GM12891 (cell line): ENCODE results near the gene FAM167B. TPM values are rescaled to one million over a fixed set of nuclear protein-coding genes. Genes with fewer than 3 reads are reported as not detected.
A peak's percentile ranks its signal among the peaks of the same experiment; 100 is the strongest.

ENCODE experiments used
- DNase-seq: peaks from one replicate; pipeline ENCODE4 v3.0.0; 2011; ENCODE audit warnings: low spot score; ENCODE audit not compliant: insufficient read length
- FAIRE-seq: peaks from 2 replicates; lab custom pipeline; 2011; peaks lifted over from hg19 to GRCh38; lab: Jason Lieb, UNC
- PAX5 ChIP-seq: IDR thresholded peaks from 2 replicates; pipeline ENCODE4 v1.6.1; 2011; ENCODE audit warnings: low read length, moderate library complexity, mild to moderate bottlenecking; ENCODE audit not compliant: insufficient read depth, severe bottlenecking
- POLR2A ChIP-seq: IDR thresholded peaks from 2 replicates; pipeline ENCODE4 v1.6.1; 2011; ENCODE audit warnings: low read depth, low read length, control low read depth
- POLR2AphosphoS5 ChIP-seq: IDR thresholded peaks from 2 replicates; pipeline ENCODE4 v1.6.1; 2011; ENCODE audit warnings: low read depth, low read length, control low read depth
- POU2F2 ChIP-seq: IDR thresholded peaks from 2 replicates; pipeline ENCODE4 v1.6.1; 2011; ENCODE audit warnings: low read depth, mild to moderate bottlenecking, control low read depth, low read length, moderate library complexity
- SPI1 ChIP-seq: IDR thresholded peaks from 2 replicates; pipeline ENCODE4 v1.6.1; 2011; ENCODE audit warnings: low read depth, low read length, control low read depth
- TAF1 ChIP-seq: IDR thresholded peaks from 2 replicates; pipeline ENCODE4 v1.6.1; 2011; ENCODE audit warnings: low read depth, low read length, control low read depth
- polyA plus RNA-seq: library from polyadenylated mRNA; unstranded; fragments of >200 nt; gene quantifications from one replicate; pipeline ENCODE4 v1.2.1, GENCODE V29; 2012; ENCODE audit warnings: low read depth, missing spikeins, inconsistent platforms; ENCODE audit not compliant: missing spikeins

FAM167B gene
- polyA plus RNA-seq = 0.30 TPM

GRCh38 chr1:32246888-32247273 is at the start of gene FAM167B:
Gene FAM167B, plus strand, starts transcription at chr1:32247222. Its CDS starts 200 bp downstream, at chr1:32247422.
- DNase-seq = no peak
- TF ChIP-seq POU2F2 (no peak), POLR2A (no peak), TAF1 (no peak), POLR2AphosphoS5 (no peak), PAX5 (no peak), SPI1 (no peak)
- no peak for FAIRE-seq

DNA sequence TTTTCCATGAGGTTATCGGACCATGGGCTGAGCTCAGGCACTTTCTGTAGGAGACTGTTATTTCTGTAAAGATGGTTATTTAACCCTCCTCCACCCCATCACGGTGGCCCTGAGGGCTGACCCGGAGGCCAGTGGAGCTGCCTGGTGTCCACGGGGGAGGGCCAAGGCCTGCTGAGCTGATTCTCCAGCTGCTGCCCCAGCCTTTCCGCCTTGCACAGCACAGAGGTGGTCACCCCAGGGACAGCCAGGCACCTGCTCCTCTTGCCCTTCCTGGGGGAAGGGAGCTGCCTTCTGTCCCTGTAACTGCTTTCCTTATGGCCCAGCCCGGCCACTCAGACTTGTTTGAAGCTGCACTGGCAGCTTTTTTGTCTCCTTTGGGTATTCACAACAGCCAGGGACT is 49.2 kb upstream of the FAM167B start:
- no peak for TF ChIP-seq PAX5
- no peak for TF ChIP-seq POLR2AphosphoS5
- no peak for FAIRE-seq

GRCh38 chr1:32198237-32199042 is 48.6 kb upstream of the FAM167B start:
- DNase-seq = no peak
- TF ChIP-seq POLR2A = no peak
- peak; percentile 33; the same call in 1 of the 2 replicates for TF ChIP-seq POLR2AphosphoS5
- TF ChIP-seq POU2F2 = no peak
- FAIRE-seq = no peak

More for the DNA sequence above, 49.2 kb upstream of the FAM167B start:
- DNase-seq = no peak

GRCh38 chr1:32199043-32199716 is 47.8 kb upstream of the FAM167B start:
- DNase-seq = no peak
- TF ChIP-seq POLR2A (no peak), TAF1 (no peak), POLR2AphosphoS5 (no peak; the same call in 1 of the 2 replicates), POU2F2 (no peak), SPI1 (no peak), PAX5 (no peak)
- FAIRE-seq = no peak

- FAIRE-seq (no peak), DNase-seq (no peak)
- TF ChIP-seq TAF1 (no peak), POLR2A (no peak), PAX5 (no peak), SPI1 (no peak), POU2F2 (no peak), POLR2AphosphoS5 (no peak)
Observed at GRCh38 chr1:32199717-32200072, 47.3 kb upstream of the FAM167B start.

DNA sequence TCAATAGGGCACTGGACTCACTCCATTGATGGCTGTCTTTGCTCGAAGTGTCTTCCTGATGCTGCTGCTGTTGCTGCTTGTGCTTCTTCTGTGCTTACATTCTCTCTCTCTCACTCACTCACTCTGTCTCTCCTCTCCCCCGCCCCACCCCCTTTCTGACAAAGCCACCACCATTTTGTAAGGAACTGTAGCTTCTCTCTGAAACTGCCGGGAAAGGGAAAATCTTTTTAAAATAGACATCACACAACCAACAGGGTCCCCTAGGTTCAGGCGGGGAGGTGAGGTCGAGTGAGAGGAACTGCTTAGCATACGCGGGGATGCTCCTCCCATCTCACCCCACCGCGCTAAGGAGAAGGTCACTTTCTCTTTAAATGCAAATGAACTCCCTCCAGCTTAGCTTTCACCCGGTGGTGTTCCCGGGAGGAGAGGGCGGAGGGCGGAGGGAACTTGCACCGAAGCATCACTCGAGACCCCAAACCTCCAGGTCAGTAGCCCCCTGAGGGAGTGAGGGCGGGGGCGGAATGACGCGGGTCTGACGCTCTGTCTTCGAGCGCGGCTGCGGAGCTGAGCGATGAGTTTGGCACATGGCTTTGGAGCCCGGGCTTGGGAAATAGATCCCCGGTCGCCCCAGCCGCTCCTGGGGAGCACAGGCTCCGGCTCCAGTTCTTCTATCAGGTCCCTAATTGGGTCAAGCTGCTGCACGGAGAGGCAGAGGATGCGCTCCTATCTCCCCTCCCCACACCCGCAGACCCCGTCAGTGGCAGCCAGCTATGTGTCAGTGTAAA is 46.6 kb upstream of the FAM167B start, which contains the start of gene CCDC28B:
CCDC28B (plus strand) TSS at position 370 of the 785 bp plus-strand sequence. CDS start 1,341 bp downstream, outside the sequence.
- DNase-seq = peak; percentile 71
- TF ChIP-seq TAF1 = no peak
- TF ChIP-seq POLR2AphosphoS5 = no peak; the same call in 1 of the 2 replicates
- TF ChIP-seq POU2F2 = peak; percentile 98
- TF ChIP-seq PAX5 = no peak
- peak; percentile 61 for TF ChIP-seq SPI1
- peak; percentile 90 for FAIRE-seq

DNA sequence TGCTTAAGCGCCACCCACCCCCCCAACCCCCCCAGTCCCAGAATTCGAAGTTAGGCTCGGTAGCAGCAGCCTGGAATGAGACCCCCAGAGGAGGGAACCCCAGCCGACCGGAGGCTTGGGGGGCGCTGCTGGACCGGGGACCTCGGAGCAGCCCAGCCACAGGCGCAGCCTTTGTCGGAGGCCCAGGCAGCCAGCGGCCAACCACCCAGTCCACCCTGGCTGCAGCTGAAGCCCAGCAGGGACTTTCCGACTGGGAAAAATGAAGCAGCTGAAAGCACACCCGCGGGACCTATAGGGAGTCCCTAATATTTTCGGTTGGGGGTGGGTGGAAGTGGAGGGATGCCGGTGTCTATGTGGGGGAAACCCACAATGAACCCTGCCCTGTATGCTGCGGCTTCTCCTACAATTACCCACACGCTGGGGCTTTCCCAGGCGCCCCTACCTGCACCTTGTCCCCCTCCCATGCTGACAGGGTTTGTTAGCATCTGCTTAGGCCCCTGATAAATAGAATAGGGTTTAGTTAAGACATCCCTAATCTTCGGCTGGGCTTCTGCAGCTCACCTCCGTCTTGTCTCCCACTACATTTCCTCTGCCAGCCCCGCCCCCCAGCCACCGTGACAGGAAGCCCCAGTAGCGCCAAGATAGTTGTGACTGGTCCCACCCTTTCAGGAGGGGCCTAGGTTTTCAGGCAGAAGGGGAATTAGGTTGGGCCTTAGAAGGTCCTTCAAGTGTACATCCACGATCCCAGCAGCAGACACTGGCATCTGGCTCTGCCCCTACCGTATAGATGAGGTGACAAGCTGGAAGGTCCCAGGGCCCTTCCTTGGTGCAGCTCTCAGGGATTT is 45.8 kb upstream of the FAM167B start:
- DNase-seq (peak; percentile 62), FAIRE-seq (peak; percentile 87)
- peak; percentile 2; the same call in 1 of the 2 replicates for TF ChIP-seq TAF1
- TF ChIP-seq POU2F2 = no peak
- 0 out of 2 replicates have a peak, but pooled peaks have one; percentile 28 for TF ChIP-seq POLR2AphosphoS5
- TF ChIP-seq PAX5 = no peak
- 0 out of 2 replicates have a peak, but pooled peaks have one; percentile 12 for TF ChIP-seq SPI1
- TF ChIP-seq POLR2A = peak; percentile 56; the same call in 1 of the 2 replicates

DNA sequence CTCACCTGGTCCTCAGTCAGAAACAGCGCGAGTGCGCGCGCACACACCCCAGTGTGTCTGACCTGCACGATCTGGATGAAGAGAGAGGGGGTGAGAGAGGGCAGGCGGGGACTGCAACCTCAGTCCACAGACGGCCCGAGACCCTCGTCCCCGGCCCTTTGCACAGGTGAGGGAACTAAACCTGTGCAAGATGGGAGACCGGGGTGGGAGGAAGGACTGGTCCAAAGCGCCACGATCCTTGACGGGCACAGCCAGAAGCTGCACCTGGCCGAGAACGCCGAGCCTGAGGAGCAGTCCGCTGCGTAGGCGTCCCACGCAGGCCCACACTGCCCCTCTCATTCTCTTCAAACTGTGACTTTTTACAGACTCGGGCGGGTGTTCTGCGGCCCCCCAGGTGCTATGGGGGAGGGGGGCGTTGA is 42.1 kb upstream of the FAM167B start:
- no peak for DNase-seq
- no peak for FAIRE-seq
- TF ChIP-seq POU2F2 (no peak), POLR2AphosphoS5 (no peak), TAF1 (no peak), POLR2A (no peak), SPI1 (no peak), PAX5 (no peak)
